KMS-11 (cell line): ENCODE results near the gene PRND.

Experiments used
- H2AFZ ChIP-seq: fragments of 200-600 bp; sonication (generic); 2 replicates; pipeline ENCODE4 v1.6.1; 2016; ENCODE audit warnings: antibody characterized with exemption, mixed run types, low read depth
- H3K27ac ChIP-seq: fragments of 200-600 bp; sonication (generic); 2 replicates; pipeline ENCODE4 v1.6.1; 2016; ENCODE audit warnings: mild to moderate bottlenecking, mixed run types
- H3K27me3 ChIP-seq: fragments of 200-600 bp; sonication (generic); 2 replicates; pipeline ENCODE4 v1.6.1; 2017; ENCODE audit warnings: mild to moderate bottlenecking, low read depth, mixed run types, moderate library complexity; ENCODE audit not compliant: insufficient read depth
- H3K36me3 ChIP-seq: fragments of 200-600 bp; sonication (generic); 2 replicates; pipeline ENCODE4 v1.6.1; 2017; ENCODE audit warnings: mild to moderate bottlenecking, mixed run types; ENCODE audit not compliant: insufficient read depth
- H3K4me1 ChIP-seq: fragments of 200-600 bp; sonication (generic); 2 replicates; pipeline ENCODE4 v1.6.1; 2016; ENCODE audit warnings: mild to moderate bottlenecking, low read depth, mixed run types; ENCODE audit not compliant: poor library complexity, severe bottlenecking
- H3K4me2 ChIP-seq: fragments of 200-600 bp; sonication (generic); 2 replicates; pipeline ENCODE4 v1.7.0; 2016; ENCODE audit warnings: mild to moderate bottlenecking, mixed run types
- H3K4me3 ChIP-seq: fragments of 200-600 bp; sonication (generic); IDR thresholded peaks from 2 replicates; pipeline ENCODE4 v1.6.1; 2017; ENCODE audit warnings: low read depth, low read length, mixed read lengths; ENCODE audit not compliant: insufficient read depth
- H3K79me2 ChIP-seq: fragments of 200-600 bp; sonication (generic); 2 replicates; pipeline ENCODE4 v1.6.1; 2016; ENCODE audit warnings: low read depth, mixed run types; ENCODE audit not compliant: insufficient read depth
- H3K9ac ChIP-seq: fragments of 200-600 bp; sonication (generic); 2 replicates; pipeline ENCODE4 v1.6.1; 2016; ENCODE audit warnings: mild to moderate bottlenecking, mixed run types
- H4K20me1 ChIP-seq: fragments of 200-600 bp; sonication (generic); 2 replicates; pipeline ENCODE4 v1.6.1; 2016; ENCODE audit warnings: mild to moderate bottlenecking, mixed run types; ENCODE audit not compliant: insufficient read depth
- CTCF ChIP-seq: fragments of 200-600 bp; sonication (generic); conservative IDR thresholded peaks from 2 replicates; pipeline ENCODE4 v1.6.1; 2017; ENCODE audit warnings: low read depth, mild to moderate bottlenecking, antibody characterized with exemption, low read length, moderate library complexity, mixed read lengths

PRND gene

GRCh38 chr20:4710106-4710475 is 11.6 kb upstream of the PRND start:
- Histone ChIP-seq H4K20me1 (no peaks in the 10 kb centered on the region), H3K27me3 (no peaks in the 10 kb centered on the region), H3K36me3 (no peaks in the 10 kb centered on the region), H3K79me2 (no peaks in the 10 kb centered on the region), H2AFZ (no peak overlapping the region), H3K4me3 (no peak overlapping the region), H3K27ac (no peak overlapping the region), H3K4me2 (no peak overlapping the region), H3K4me1 (no peaks in the 10 kb centered on the region), H3K9ac (no peak overlapping the region)
- no peak for TF ChIP-seq CTCF

- no peak overlapping the region for H2AFZ ChIP-seq
- H3K27me3 ChIP-seq, result no peaks in the 10 kb centered on the region
- no peaks in the 10 kb centered on the region for H3K36me3 ChIP-seq
- H3K79me2 ChIP-seq, result no peaks in the 10 kb centered on the region
- no peak overlapping the region for H3K27ac ChIP-seq
- H3K4me2 ChIP-seq, result no peak overlapping the region
- H3K4me3 ChIP-seq, result no peak overlapping the region
- no peak overlapping the region for H3K9ac ChIP-seq
- H4K20me1 ChIP-seq, result no peaks in the 10 kb centered on the region
- TF ChIP-seq CTCF, result no peak
- H3K4me1 ChIP-seq, result no peaks in the 10 kb centered on the region
These were observed 10.2 kb upstream of the PRND start for GRCh38 chr20:4711511-4711910.

- Histone ChIP-seq H3K4me3 (no peak overlapping the region), H3K9ac (no peak overlapping the region), H3K79me2 (no peaks in the 10 kb centered on the region), H3K27ac (no peak overlapping the region), H2AFZ (no peak overlapping the region), H3K4me2 (no peak overlapping the region), H3K4me1 (no peaks in the 10 kb centered on the region), H4K20me1 (no peaks in the 10 kb centered on the region), H3K27me3 (no peaks in the 10 kb centered on the region), H3K36me3 (no peaks in the 10 kb centered on the region)
- TF ChIP-seq CTCF, result no peak
These were observed 8.3 kb upstream of the PRND start for GRCh38 chr20:4713401-4713800.

- H3K27ac ChIP-seq, result no peak overlapping the region
- H3K27me3 ChIP-seq, result no peaks in the 10 kb centered on the region
- TF ChIP-seq CTCF, result no peak
These were observed 6.9 kb upstream of the PRND start for GRCh38 chr20:4714818-4715217.

More at GRCh38 chr20:4714818-4715217, 6.9 kb upstream of the PRND start:
- Histone ChIP-seq H4K20me1 (no peaks in the 10 kb centered on the region), H3K4me3 (no peak overlapping the region), H3K4me2 (no peak overlapping the region), H3K4me1 (no peaks in the 10 kb centered on the region), H2AFZ (no peak overlapping the region), H3K79me2 (no peaks in the 10 kb centered on the region), H3K36me3 (no peaks in the 10 kb centered on the region), H3K9ac (no peak overlapping the region)
